ENCODE measurements around the gene RASSF5. TPM values are rescaled to one million over a fixed set of nuclear protein-coding genes. Genes with fewer than 3 reads are reported as not detected.

The RASSF5 gene
- total and polyA plus RNA-seq, 2 donors (not counting 1 experiment from before 2014, with no cell fraction given): 69.7 to 146 TPM

- DNase-seq (no peak), ATAC-seq (ENCODE audit: low read depth) (no peak)
- intact Hi-C loops (cut with micrococcal nuclease): no loop called here
- H2AFZ ChIP-seq (ENCODE audit: insufficient read depth, low read depth, low read length, poor library complexity, severe bottlenecking): no peak overlapping the region
- H3K36me3 ChIP-seq (replicated peaks in 1 of 2; ENCODE audit: control extremely low read depth in 1 of 2, control insufficient read depth in 1 of 2, extremely low read depth in 1 of 2, insufficient read depth in 2 of 2, low read length in 1 of 2): peaks cover 3 to 42% of the 10 kb centered on the region in 2 experiments
- ChIA-PET CTCF (interaction anchor here (0.7 to 7.2 kb wide), 15 partner anchors 17 to 372 kb away, joined by 3 to 48 read pairs (median 4); no protein-coding TSS in a partner anchor), POLR2A (no interaction called here)
- no peak overlapping the region for H3K9ac ChIP-seq (ENCODE audit: low read length)
- Mint-ChIP-seq H3K9me3 (ENCODE audit: insufficient read depth) (no peaks in the 10 kb centered on the region), H3K27ac (peak overlapping the region; percentile 63), H3K4me3 (peak overlapping the region; percentile 19), H3K27me3 (no peaks in the 10 kb centered on the region), H3K4me1 (peaks cover 19% of the 10 kb centered on the region)
- no peaks in the 10 kb centered on the region for H3K9me3 ChIP-seq (ENCODE audit: control extremely low read depth in 1 of 3, control insufficient read depth in 2 of 3, insufficient read depth in 1 of 3, low read length in 2 of 3)
- no peaks in the 10 kb centered on the region for H3K27me3 ChIP-seq (replicated peaks in 1 of 4; ENCODE audit: control extremely low read depth in 1 of 4, control insufficient read depth in 3 of 4, insufficient read depth in 4 of 4, low read length in 3 of 4)
- no peaks in the 10 kb centered on the region for H4K20me1 ChIP-seq (ENCODE audit: control insufficient read depth, insufficient read depth, low read length, poor library complexity, severe bottlenecking)
- peaks cover 8 to 12% of the 10 kb centered on the region in 2 donors for H3K4me1 ChIP-seq (ENCODE audit: control insufficient read depth in 2 of 2, insufficient read depth in 2 of 2, low read length in 2 of 2)
- H3K4me2 ChIP-seq (replicated peaks; ENCODE audit: low read depth, low read length, poor library complexity, severe bottlenecking): no peak overlapping the region
- no peak for TF ChIP-seq CTCF (IDR thresholded peaks at IDR 0.05)
- no peak for TF ChIP-seq EZH2 (IDR thresholded peaks at IDR 0.05; ENCODE audit: borderline replicate concordance, insufficient read depth, low read depth, low read length, poor library complexity, severe bottlenecking)
- 40% methylated on average over 1 of the region's 4 CpGs for WGBS (ENCODE audit: insufficient coverage)
- no peak overlapping the region for H3K27ac ChIP-seq (ENCODE audit: low read length in 2 of 2)
- H3K4me3 ChIP-seq (ENCODE audit: control extremely low read depth in 1 of 5, extremely low read depth in 1 of 5, insufficient read depth in 1 of 5, low read depth in 2 of 5, low read length in 4 of 5): no peak overlapping the region
- H3K79me2 ChIP-seq (ENCODE audit: control insufficient read depth, insufficient read depth, low read length): peaks cover 6% of the 10 kb centered on the region
Measured at GRCh38 chr1:206609229-206609991, 102.1 kb downstream of the RASSF5 start.

Measured in B cell (primary cell).